Stomach (tissue), 9 donors: ENCODE measurements around the gene MYO5B. TPM values are rescaled to one million over a fixed set of nuclear protein-coding genes. Genes with fewer than 3 reads are reported as not detected.

ENCODE experiments used
- DNase-seq, 2 donors: peaks; one replicate each; pipeline versions ENCODE4 v3.0.0 to v3.0.0-alpha.2; 2013 to 2019
- H3K27ac ChIP-seq, 5 donors: fragments of 200-600 bp in 4 of 5; sonication (generic) in 4 of 5; one replicate each; pipeline ENCODE4 v1.5.1; 2013 to 2019; ENCODE audit warnings: mild to moderate bottlenecking in 1 of 5, moderate library complexity in 1 of 5
- H3K27me3 ChIP-seq, 3 donors: fragments of 200-600 bp; sonication (generic); one replicate each; pipeline ENCODE4 v1.5.1; 2017 to 2019; ENCODE audit warnings: mixed run types in 1 of 3
- H3K36me3 ChIP-seq, 4 donors: fragments of 200-600 bp; sonication (generic); 1 replicate in 3 of 4; 2 replicates in 1 of 4; pipeline ENCODE4 v1.5.1; 2016 to 2019
- H3K4me1 ChIP-seq, 4 donors: fragments of 200-600 bp; sonication (generic); one replicate each; pipeline ENCODE4 v1.5.1; 2016 to 2019
- H3K4me3 ChIP-seq, 4 donors: fragments of 200-600 bp; sonication (generic) in 3 of 4; one replicate each; pipeline ENCODE4 v1.5.1; 2016 to 2019; ENCODE audit warnings: mild to moderate bottlenecking in 1 of 4
- H3K9me3 ChIP-seq, 4 donors: fragments of 200-600 bp; sonication (generic); one replicate each; pipeline ENCODE4 v1.5.1; 2016 to 2019
- CTCF ChIP-seq, 7 experiments: fragments of 450-650 bp in 4 of 7; fragments of 200-600 bp in 3 of 7; sonication (generic) in 3 of 7; IDR thresholded peaks; one replicate each; pipeline ENCODE4 v1.5.1; 2016 to 2019; ENCODE audit warnings: antibody characterized with exemption in 7 of 7, control low read depth in 2 of 7, mild to moderate bottlenecking in 1 of 7
- EP300 ChIP-seq: sonication (generic); formaldehyde crosslinking; IDR thresholded peaks from one replicate; pipeline ENCODE4 v1.6.1; 2017; ENCODE audit warnings: antibody characterized with exemption
- POLR2A ChIP-seq, 4 donors: fragments of 450-650 bp; IDR thresholded peaks; one replicate each; pipeline ENCODE4 v1.6.1; 2016; ENCODE audit warnings: antibody characterized with exemption in 4 of 4, control low read depth in 2 of 4, mild to moderate bottlenecking in 1 of 4, moderate library complexity in 1 of 4
- POLR2AphosphoS5 ChIP-seq, 3 donors: sonication (generic); formaldehyde crosslinking; IDR thresholded peaks; one replicate each; pipeline ENCODE4 v1.6.1; 2016; ENCODE audit warnings: antibody characterized with exemption in 3 of 3
- WGBS, 5 donors: extraction: QIAGEN DNeasy Blood & Tissue Kit in 3 of 5; methylation state at CpG; one replicate each; pipeline versions ENCODE4 v1.1.5 to v1.1.7; 2013 to 2018; 5-methylcytosine and 5-hydroxymethylcytosine counted together
- intact Hi-C: fragments of 100-400 bp; cut with DNase I; formaldehyde crosslinking; loops from one replicate; pipeline ENCODE4 v1.15.1; 2023; ENCODE audit warnings: low total_unique reads
- polyA plus RNA-seq, 3 donors: library from polyadenylated mRNA; stranded (reverse); fragments of 200-250 nt; gene quantifications; one replicate each; pipeline ENCODE4 v1.2.3, GENCODE V29; 2013
- total RNA-seq, 5 donors: library from RNA; depleted of rRNA; stranded (reverse); fragments of >200 nt; gene quantifications; one replicate each; pipeline versions ENCODE4 v1.1.0 to v1.2.3, GENCODE V29; 2014 to 2016
- donor health status: healthy with polysubstance abuse.
- donor health status: Bipolar disorder and iron deficiency.
- donor health status: healthy.

The MYO5B gene
- total and polyA plus RNA-seq, 8 donors, result 13.6 to 224 (median 33.7) TPM

- WGBS, 5 donors, result 71 to 76% (median 75%) methylated on average over 4 of the region's 4 CpGs
- intact Hi-C loops, result no loop called here
These were observed 361.1 kb downstream of the MYO5B start for GRCh38 chr18:49833814-49834213.

GRCh38 chr18:49832221-49832647 is 362.7 kb downstream of the MYO5B start:
- Histone ChIP-seq H3K9me3 (peaks cover 0 to 11% (median 0%) of the 10 kb centered on the region in 4 donors), H3K4me3 (no peak overlapping the region), H3K27me3 (no peaks in the 10 kb centered on the region), H3K27ac (no peak overlapping the region), H3K36me3 (peaks cover 0 to 3% (median under 1%) of the 10 kb centered on the region in 4 donors), H3K4me1 (peaks cover 0 to 36% (median 9%) of the 10 kb centered on the region in 4 donors)
- WGBS, 5 donors, result 43 to 70% (median 50%) methylated on average over 2 of the region's 2 CpGs
- no peak for DNase-seq
- TF ChIP-seq EP300 (no peak), CTCF (IDR thresholded peaks at IDR 0.05) (no peak), POLR2AphosphoS5 (IDR thresholded peaks at IDR 0.05) (no peak), POLR2A (IDR thresholded peaks at IDR 0.05) (no peak)
- intact Hi-C loops, result no loop called here

More at GRCh38 chr18:49833814-49834213, 361.1 kb downstream of the MYO5B start:
- Histone ChIP-seq H3K4me1 (peaks cover 0 to 39% (median 9%) of the 10 kb centered on the region in 4 donors), H3K27ac (peak overlapping the region in 1 of 5 donors; percentile 34), H3K36me3 (peaks cover 0 to 15% (median 4%) of the 10 kb centered on the region in 4 donors), H3K4me3 (no peak overlapping the region), H3K9me3 (no peaks in the 10 kb centered on the region), H3K27me3 (no peaks in the 10 kb centered on the region)
- no peak for DNase-seq
- TF ChIP-seq POLR2A (IDR thresholded peaks at IDR 0.05), result no peak
- no peak for TF ChIP-seq CTCF (IDR thresholded peaks at IDR 0.05)
- no peak for TF ChIP-seq EP300
- TF ChIP-seq POLR2AphosphoS5 (IDR thresholded peaks at IDR 0.05), result no peak

- no peak overlapping the region for H3K4me3 ChIP-seq
- no peak overlapping the region for H3K27ac ChIP-seq
- peaks cover 0 to 22% (median 3%) of the 10 kb centered on the region in 4 donors for H3K36me3 ChIP-seq
- no peaks in the 10 kb centered on the region for H3K27me3 ChIP-seq
- H3K4me1 ChIP-seq, result no peaks in the 10 kb centered on the region
- 94 to 100% (median 96%) methylated on average over 1 of the region's 1 CpG for WGBS, 5 donors
- TF ChIP-seq EP300, result no peak
- no peak for TF ChIP-seq CTCF (IDR thresholded peaks at IDR 0.05)
- TF ChIP-seq POLR2AphosphoS5 (IDR thresholded peaks at IDR 0.05), result no peak
- no peak for TF ChIP-seq POLR2A (IDR thresholded peaks at IDR 0.05)
- H3K9me3 ChIP-seq, result peaks cover 0 to 17% (median 0%) of the 10 kb centered on the region in 4 donors
- intact Hi-C loops, result no loop called here
- DNase-seq, result no peak
These were observed 367.0 kb downstream of the MYO5B start for GRCh38 chr18:49827996-49828395.

- Histone ChIP-seq H3K4me3 (no peak overlapping the region), H3K27me3 (no peaks in the 10 kb centered on the region), H3K9me3 (no peaks in the 10 kb centered on the region), H3K36me3 (peaks cover 0 to 7% (median 3%) of the 10 kb centered on the region in 4 donors), H3K4me1 (peaks cover 0 to 12% (median 0%) of the 10 kb centered on the region in 4 donors), H3K27ac (no peak overlapping the region)
- DNase-seq, result peak in 1 of 2 donors; percentile 33
- TF ChIP-seq CTCF (IDR thresholded peaks at IDR 0.05), result no peak
- TF ChIP-seq POLR2AphosphoS5 (IDR thresholded peaks at IDR 0.05), result no peak
- no peak for TF ChIP-seq EP300
- TF ChIP-seq POLR2A (IDR thresholded peaks at IDR 0.05), result no peak
- 54 to 65% (median 61%) methylated on average over 5 of the region's 5 CpGs for whole genome bisulfite sequencing, 5 donors
- intact Hi-C loops, result no loop called here
These were observed 374.9 kb downstream of the MYO5B start for GRCh38 chr18:49819823-49820671.
